Stimulated activated CD4-positive, alpha-beta T cell treated with anti-CD3 and anti-CD28 coated beads, Interleukin-2, amount 100 ng/mL, for 4 hours (primary cell): ENCODE measurements around the gene DYNC2H1.

ENCODE experiments used
- DNase-seq: peaks from one replicate; pipeline ENCODE4 v3.0.0-alpha.2; 2020; ENCODE audit warnings: low read depth

DYNC2H1 gene

GRCh38 chr11:103274025-103274424 is 164.8 kb downstream of the DYNC2H1 start:
- no peak for DNase-seq

DNA sequence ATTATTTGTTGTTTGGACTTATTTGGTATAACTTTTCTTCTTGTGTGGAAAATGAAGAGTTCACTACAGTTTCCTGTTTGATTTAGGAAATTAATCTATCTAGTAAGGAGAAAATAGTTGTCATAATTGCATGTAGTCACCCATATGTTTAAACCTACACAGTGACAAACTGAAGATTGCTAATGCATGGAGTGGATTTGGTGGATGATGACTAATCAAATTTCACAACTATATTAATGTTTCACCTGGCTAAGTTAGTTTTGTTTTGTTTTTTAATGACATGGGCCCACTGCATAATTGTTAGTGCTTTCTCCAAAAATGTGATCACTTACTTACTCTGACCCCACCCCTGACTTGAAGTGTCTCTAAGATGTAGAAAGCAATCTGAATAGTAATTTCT is 170.6 kb downstream of the DYNC2H1 start:
- no peak for DNase-seq

GRCh38 chr11:103281301-103281700 is 172.1 kb downstream of the DYNC2H1 start:
- no peak for DNase-seq

GRCh38 chr11:103284260-103284659 is 175.0 kb downstream of the DYNC2H1 start:
- DNase-seq, result no peak

- DNase-seq, result no peak
Observed at GRCh38 chr11:103294516-103294915, 185.3 kb downstream of the DYNC2H1 start.

DNA sequence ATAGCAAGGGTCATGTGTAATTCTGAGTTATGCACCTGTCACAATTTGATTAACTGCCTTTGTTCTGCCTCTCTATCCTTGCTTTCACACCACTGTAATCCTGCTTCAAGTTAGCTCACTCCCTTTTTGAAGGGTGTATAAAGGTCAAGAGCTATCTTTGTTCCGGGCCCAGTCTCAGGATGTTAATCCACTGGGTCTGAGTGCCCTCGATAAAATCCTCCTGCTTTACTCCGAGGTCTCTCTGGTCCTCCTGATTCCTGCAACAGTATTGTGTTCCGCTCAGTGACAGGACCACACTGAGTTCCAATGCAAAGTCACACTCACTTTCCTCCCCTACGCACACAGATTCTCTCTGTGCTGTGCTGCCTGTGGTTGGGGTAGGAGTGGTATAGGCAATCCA is 186.5 kb downstream of the DYNC2H1 start:
- no peak for DNase-seq

DNA sequence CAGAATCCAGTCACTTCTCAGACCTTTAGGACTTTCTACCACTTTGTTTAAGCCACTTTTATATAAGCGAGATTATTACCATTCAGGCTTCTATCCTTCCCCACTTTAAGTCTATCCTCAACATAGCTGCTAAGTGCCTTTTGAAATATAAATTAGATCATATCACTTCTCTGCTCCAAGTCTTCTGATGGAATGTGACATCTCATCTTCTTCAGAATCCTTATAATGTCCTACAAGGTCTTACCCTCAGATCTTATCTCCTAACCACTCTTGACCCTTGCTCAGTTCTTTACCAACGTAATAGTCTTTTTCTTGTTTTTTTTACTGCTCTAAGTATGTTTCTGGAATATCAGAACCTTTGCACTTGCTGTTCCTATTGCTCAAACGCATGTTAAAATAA is 188.7 kb downstream of the DYNC2H1 start:
- no peak for DNase-seq

DNA sequence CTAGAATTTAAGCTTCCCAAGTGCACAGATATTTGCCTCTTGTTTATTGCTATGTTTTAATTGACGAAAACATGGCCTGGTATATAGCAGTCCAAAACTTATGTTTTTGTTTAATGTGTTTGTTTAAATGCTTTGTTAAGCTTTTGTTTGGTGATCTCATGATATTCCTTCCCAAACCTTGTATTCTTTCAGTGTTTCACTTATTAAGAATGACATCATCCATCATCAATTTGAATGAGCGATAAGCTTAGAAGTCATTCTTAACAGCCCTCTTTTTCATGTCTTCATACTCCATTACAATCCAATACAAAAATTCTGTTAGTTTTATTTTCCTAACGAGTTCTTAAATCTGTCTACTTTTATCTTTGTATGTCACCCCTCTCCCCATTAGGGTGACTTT is 206.0 kb downstream of the DYNC2H1 start:
- no peak for DNase-seq

DNA sequence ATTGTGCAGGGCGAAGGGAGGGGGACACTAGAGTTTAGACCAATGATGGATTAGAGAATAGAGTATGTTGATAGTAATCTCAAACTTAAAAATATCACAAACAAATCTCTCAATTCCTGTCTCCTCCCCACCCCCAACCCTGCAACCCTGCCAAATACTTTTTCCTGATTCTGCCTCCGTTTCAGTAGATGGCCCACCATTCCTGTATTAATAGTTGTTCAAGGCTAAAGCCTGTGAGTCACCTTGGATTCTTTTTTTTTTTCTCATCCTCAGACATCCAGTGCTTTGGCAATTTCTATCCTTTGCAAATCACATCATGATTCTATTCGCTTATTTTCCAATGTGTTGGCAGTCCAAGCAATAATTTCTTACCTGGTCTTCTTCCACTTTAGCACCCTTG is 207.9 kb downstream of the DYNC2H1 start:
- no peak for DNase-seq

DNA sequence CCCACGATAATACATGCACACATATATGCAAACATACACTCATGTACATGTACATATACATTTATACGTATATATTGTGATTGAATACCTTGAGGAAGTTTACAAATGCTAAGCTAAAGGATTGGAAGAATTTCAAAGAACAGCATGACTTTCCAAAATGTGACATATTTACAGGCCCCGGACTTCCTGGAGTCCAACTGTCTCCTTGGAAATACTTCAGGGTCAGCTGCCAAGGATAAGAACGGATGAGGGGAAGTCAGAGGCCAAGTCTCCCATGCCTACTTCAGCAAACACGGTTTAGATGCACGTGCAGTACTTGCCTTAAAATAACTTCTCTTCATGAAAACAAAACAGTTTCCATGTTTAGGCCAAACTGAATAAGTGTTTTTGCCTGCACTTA is 213.6 kb downstream of the DYNC2H1 start:
- DNase-seq, result no peak

GRCh38 chr11:103325686-103326069 is 216.5 kb downstream of the DYNC2H1 start:
- no peak for DNase-seq

DNA sequence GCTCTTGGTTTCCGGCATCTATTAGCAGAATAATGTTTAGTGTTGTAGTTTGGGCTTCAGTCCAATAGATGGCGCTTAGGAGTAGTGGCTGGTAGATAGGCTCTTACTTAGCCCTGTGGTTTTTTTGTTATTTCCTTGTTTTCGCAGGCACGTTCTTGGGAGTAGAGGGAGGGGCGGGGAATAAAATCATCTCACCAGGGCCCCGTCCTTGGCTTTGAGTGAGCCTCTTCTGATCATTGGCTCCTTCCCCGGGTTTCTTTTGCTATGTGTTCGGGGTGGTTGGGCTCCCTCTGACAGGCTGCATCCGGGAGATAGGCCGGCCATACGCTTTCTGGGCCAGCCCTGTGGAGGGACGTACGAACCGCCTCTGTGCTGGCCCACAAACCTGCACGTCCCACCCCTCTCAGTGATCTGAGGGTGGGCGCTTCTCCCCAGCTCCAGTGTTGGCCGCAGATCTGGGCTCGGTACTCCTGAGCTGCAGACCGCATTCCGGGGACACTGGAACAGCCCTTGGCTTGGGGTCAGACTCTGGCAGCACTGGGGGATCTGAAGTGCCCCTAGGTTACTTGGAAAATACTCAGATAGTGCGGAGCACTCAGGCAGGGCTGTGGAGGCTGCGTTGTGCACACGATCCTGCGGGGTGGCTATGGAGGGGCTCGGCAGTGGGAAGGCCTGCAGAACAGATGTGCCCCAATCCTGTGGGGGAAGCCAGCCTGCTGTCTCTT is 217.0 kb downstream of the DYNC2H1 start:
- DNase-seq, result no peak

DNA sequence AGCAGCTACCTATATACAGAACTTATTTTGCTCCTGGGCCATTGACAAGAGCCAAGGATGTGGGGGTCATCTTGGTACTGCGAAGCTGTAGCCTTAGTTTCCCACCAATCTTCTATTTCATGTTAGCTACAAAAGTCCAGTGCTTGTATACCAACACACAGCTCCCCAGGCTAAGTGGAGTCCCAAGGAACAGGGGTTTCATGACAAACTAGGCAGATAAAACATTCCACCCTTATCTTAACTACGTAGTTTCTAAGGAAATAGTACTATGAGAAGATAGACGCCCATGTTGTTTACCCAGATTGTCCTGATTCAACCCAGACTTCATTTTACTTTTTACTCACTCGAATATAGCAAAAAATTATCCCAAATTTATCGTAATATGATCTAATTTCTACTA is 218.5 kb downstream of the DYNC2H1 start:
- no peak for DNase-seq

- DNase-seq, result no peak
Observed at GRCh38 chr11:103332409-103332808, 223.2 kb downstream of the DYNC2H1 start.

GRCh38 chr11:103338621-103339484 is 229.6 kb downstream of the DYNC2H1 start:
- no peak for DNase-seq

GRCh38 chr11:103339485-103339857 is 230.2 kb downstream of the DYNC2H1 start:
- no peak for DNase-seq

DNA sequence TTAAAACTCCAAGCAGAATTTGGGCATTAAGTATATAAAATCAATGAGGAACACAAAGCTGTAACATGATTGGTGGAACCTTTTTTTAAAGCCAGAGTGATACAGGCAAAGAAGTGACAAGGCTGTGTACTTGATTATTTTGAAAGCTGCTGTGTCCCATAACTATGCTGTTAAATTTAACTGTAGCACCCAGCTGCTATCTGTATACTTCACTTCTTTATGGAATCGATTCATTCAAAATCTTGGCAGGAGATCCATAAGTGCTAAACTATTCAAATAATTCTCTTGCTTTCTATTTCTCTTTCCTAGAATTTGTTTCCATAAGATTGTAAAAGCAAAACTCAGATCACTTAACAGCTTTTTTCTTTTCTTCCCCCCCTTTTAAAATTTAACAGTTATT is 231.7 kb downstream of the DYNC2H1 start:
- no peak for DNase-seq

- no peak for DNase-seq
Observed at GRCh38 chr11:103344886-103345285, 235.7 kb downstream of the DYNC2H1 start.

- DNase-seq, result no peak
Observed at GRCh38 chr11:103349595-103349994, 240.4 kb downstream of the DYNC2H1 start.

DNA sequence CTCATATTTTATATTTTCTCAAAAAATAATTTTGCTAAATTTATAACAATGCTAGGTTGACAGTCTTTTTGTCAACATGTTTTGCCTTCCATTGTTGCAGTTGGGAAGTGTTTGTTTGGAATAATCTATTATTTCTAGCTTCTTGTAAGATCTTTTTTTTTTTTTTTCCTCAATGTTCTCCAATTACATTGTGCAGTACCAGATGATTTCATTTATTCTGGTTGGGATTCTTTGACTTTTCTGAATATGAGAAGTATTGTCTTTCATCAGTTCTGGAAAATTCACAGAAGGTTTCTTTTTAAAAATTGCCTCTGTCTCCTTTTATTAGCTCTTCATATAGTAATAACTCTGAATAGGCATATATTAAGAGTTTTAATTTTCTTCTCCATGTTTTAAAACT is 245.4 kb downstream of the DYNC2H1 start:
- no peak for DNase-seq

GRCh38 chr11:103358251-103358650 is 249.0 kb downstream of the DYNC2H1 start:
- DNase-seq, result no peak

DNA sequence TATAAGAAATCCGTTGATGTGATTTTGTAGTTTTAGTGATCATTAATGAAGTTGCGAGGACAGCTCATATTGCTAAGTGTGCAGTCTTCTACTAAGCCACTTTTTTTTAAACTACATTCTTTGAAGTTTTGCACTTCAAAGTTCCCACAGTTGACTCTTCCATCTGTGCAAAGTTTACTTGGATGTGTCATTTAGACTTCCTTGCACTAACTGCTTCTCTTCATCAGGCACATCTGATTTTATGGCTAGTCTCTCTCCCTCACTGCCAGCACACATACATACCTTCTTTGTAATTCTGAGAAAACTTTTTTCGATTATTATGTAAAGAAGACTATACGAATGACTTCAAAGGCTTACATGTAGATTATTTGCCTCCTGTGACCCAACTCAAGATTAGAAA is 250.0 kb downstream of the DYNC2H1 start:
- no peak for DNase-seq

GRCh38 chr11:103364687-103365086 is 255.5 kb downstream of the DYNC2H1 start:
- no peak for DNase-seq

GRCh38 chr11:103367650-103368049 is 258.4 kb downstream of the DYNC2H1 start:
- no peak for DNase-seq
